Measurements from ENCODE around the gene STOML1.
"Not testable (repeated sequence)": the region's sequence is repeated elsewhere in the genome, so short reads cannot be mapped to it uniquely, and the experiment has no call there.

STOML1 gene

DNA sequence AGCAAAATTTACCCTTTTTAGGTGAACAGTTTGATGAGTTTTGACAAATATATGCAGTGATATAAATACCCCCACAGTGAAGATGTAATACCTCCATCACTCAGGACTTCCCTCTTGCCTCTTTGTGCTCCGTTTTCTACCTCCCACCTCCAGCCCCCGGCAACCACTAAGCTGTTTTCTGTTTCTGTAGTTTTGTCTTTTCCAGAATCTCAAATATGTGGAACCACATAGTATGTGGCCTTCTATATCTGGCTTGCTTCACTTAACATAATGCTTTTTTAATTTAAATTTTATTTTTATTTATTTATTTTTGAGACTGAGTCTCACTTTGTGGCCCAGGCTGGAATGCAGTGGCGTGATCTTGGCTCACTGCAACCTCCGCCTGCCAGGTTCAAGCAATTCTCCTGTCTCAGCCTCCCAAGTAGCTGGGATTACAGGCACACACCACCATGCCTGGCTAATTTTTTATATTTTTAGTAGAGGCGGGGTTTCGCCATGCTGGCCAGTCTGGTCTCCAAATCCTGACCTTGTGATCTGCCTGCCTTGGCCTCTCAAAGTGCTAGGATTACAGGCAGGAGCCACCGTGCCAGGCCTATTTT is 31.5 kb downstream of the STOML1 start:
- DNase-seq (ENCODE audit: low read depth): not testable (repeated sequence)

DNA sequence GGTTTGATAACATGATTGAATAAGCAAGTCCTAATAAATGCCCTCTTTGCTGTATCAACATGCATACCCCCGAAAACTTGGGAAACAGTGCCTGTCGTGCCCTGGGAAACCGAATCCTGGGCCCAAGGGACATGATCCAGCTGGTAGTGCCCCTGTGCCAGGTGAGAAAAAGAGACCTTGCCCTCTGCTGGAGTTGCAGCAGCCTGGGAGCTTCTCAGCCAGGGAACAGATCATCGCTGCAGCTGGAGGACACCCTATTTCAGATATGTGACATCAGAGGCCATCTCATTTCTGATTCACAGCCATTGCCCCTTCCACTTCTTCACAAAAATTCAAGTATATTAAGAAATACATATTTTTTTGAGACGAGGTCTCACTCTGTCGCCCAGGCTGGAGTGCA is 32.3 kb downstream of the STOML1 start:
- DNase-seq (ENCODE audit: low read depth): no peak

GRCh38 chr15:73959012-73959581 is 33.0 kb downstream of the STOML1 start:
- DNase-seq (ENCODE audit: low read depth): no peak

GRCh38 chr15:73957785-73958184 is 34.3 kb downstream of the STOML1 start:
- DNase-seq (ENCODE audit: low read depth): no peak

- no peak for DNase-seq (ENCODE audit: low read depth)
Measured at GRCh38 chr15:73957276-73957675, 34.8 kb downstream of the STOML1 start.

DNA sequence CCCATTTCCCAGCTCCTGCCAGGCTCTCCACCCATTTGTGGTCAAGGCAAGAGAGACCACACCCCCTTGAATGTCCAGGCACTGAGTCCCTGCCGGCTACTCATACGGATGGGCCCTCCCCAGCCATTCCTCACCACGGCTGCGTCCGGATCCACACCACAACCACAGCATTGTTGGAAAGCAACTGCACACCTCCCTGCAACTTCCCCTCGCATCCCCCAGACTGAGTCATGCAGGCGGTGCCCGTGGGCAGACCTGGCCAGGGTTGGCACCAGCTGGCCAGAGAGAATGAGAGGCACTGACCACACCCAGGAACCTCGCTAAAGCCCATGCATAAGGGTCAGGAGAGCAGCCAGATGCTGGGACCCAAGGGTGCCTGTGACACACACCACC is 35.4 kb downstream of the STOML1 start:
- no peak for DNase-seq (ENCODE audit: low read depth)

DNA sequence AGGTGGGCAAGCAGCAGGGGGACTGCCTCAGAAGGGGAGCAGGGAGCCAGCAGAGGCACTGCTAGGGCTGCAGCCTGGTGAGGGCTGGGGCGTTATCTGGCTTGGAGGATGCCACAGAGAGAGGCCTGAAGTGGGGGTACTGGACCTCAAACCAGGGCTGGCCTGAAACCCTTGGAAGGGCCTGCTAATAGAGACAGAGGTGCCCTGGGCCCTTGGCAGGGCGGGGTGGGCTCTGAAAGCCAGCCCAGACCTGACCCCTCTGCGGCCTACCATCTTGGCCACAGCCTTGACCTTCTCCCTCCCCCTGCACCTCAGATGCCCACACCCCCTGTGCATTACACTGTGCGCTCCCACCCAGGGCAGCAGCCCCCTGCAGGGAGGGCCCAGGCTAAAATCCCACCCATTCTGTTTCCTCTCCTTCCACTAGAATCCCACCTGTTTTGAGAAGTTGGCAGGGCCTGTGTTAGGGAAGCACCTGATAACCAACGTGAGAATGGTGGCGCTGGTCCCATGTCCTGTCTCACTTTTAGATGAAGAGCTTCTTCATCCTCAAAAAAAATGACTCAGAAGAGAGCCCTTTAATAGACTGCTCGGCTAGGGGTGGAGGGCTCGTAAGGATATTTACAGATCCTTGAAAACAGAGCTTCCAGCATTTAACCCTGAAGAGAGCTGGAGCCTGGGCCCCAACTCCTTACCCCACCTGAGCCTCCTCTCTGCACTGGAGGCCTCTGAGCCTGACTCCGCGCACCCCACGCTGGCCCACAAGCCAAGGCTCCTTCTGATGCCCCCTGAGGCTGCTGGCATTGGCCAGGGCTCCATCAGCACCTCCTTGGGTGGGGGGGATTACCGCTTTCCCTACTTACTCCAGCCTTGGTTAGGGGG is 36.0 kb downstream of the STOML1 start:
- DNase-seq (ENCODE audit: low read depth): no peak

GRCh38 chr15:73955326-73955725 is 36.8 kb downstream of the STOML1 start:
- DNase-seq (ENCODE audit: low read depth): no peak

- DNase-seq (ENCODE audit: low read depth): no peak
Measured at GRCh38 chr15:73954188-73955145, 37.6 kb downstream of the STOML1 start.

DNA sequence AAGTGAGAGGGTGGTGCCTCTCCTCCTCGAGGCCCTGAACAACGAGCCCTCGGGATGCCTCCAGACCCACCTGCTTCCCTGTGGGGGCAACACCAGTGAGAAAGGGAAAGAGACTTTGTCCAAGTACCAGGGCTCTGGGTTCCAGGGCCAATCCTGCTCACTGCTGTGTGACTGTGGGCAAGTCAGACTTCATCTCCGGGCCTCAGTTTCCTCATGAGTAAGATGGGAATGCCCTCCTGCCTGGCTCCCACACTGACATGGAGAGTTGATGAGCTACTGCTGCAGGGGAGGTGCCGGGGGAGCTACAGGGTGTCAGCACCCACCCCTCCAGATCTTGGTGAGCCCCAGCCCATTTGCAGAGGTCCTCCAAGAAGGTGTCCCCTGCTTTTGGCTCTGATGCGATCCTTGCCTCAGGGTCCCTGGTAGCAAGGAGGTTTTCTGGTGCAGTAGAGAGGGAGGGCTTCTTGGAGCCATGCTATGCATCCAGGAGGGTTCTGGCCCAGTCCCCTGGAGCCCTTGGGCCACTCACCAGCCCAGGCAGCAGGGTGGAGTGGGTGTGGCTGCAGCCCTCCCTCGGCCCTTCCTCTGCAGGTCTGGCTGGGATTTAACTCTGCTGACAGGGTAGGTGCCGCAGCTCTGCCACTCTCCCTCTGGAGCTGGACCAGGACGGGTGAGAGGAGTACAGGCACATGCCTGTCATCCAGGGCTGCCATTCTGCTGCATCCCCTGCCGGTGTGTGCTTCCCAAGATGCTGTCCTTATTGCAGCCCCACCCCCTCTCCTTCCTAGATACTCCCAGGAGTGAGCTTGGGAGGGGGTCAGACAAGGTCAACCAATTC is 39.0 kb downstream of the STOML1 start:
- DNase-seq (ENCODE audit: low read depth): no peak

DNA sequence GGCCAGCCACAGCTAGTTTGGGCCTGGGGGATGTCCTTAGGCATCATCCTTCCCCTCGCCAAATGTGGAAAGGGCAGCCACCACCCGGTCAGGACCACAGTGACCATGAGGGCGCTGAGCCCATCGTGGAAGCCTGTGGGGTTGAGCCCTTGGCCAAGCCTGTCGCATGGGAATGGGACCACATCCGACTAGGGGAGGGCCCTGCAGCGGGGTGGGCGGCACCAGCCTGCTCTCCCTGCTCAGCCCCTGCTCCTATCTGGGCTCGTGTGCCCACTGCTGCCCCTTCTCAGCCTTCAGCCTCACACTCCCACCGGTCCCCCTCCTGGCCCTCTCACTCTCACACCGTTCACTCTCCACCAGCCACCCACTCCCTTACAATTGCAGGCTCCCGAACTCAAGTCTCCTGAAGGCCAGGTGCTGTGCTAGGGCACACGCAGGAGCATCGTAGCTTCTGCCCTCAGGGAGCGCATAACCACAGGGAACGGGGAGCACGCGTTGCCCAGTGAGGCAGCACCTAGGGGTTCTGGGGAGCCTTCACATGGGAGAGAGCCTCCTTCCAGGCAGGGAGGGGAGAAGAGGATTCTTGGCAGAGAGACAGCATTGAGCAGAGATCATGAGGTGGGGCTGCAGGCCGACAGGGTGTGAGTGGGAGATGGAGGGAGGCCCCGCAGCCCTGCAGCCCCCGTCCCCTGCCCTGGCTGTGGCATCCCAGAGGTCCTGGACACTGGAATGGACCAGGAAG is 39.8 kb downstream of the STOML1 start:
- no peak for DNase-seq (ENCODE audit: low read depth)

GRCh38 chr15:73951601-73952000 is 40.5 kb downstream of the STOML1 start:
- DNase-seq (ENCODE audit: low read depth): no peak

- peak; percentile 26 for DNase-seq (ENCODE audit: low read depth)
Measured at GRCh38 chr15:73950831-73951561, 41.1 kb downstream of the STOML1 start.

DNA sequence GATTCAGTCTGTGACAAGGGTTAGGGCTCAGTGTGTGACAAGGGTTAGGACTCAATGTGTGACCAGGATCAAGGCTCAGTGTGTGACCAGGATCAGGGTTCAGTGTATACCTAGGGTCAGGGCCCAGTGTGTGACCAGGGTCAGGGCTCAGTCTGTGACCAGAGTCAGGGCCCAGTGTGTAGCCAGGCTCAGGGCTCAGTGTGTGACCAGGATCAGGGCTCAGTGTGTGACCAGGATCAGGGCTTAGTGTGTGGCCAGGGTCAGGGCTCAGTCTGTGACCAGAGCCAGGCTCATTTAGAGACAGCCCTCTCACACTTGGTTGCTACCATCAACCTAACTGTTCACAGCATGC is 41.6 kb downstream of the STOML1 start:
- DNase-seq (ENCODE audit: low read depth): no peak

DNA sequence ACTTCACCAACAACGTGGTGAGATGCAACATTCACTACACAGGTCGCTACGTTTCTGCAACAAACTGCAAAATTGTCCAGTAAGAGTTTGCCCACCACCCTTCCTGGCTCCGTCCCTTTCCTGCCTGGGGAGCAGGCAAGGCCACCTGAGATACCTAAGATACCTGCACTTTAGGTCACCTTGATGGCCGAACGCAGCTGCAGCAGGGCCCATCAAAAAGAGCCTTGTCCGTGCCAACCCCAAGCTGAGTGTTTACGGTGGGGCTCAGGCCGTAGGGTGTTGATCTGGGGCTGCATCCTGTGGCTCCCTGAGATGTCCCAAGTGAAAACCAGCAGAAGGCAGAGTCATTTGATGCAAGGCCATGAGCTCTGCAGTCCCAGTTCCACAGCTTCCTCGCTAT is 42.6 kb downstream of the STOML1 start:
- no peak for DNase-seq (ENCODE audit: low read depth)

DNA sequence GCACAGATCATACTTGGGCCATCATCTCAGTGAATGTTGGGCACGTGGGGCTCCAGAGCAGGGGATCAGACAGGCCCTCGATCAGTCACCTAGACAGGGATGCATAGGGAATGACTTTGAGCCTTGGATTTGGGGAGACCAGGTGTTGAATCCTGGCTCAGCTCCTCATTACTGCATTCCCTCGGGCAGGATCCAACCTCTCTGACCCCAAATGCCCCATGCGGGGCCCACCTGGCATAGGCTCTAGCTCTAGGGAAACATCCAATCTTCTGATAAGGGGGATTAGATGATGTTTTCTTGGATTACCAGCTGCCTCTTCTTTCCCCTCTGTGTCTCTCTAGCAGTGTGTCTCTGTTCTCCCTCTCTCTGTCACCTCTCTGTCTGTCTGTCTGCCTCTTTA is 43.1 kb downstream of the STOML1 start:
- no peak for DNase-seq (ENCODE audit: low read depth)

- no peak for DNase-seq (ENCODE audit: low read depth)
Measured at GRCh38 chr15:73948396-73948795, 43.7 kb downstream of the STOML1 start.

DNA sequence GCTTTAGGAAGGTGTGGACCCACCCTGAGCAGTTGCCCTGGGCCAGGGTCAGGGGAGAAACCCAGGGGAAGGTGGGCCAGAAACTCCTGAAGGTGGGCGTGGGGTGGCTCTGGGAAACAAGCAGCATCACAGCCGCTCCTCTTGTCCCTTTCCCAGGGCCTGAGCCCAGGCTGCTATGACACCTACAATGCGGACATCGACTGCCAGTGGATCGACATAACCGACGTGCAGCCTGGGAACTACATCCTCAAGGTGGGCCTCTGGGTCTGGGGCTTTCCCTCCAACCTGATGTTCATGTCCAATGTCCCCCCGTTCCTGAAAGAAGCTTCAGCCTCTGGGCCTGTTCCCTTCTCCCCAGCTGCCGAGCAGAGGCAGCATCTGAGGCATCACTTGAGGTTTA is 44.4 kb downstream of the STOML1 start:
- DNase-seq (ENCODE audit: low read depth): no peak

DNA sequence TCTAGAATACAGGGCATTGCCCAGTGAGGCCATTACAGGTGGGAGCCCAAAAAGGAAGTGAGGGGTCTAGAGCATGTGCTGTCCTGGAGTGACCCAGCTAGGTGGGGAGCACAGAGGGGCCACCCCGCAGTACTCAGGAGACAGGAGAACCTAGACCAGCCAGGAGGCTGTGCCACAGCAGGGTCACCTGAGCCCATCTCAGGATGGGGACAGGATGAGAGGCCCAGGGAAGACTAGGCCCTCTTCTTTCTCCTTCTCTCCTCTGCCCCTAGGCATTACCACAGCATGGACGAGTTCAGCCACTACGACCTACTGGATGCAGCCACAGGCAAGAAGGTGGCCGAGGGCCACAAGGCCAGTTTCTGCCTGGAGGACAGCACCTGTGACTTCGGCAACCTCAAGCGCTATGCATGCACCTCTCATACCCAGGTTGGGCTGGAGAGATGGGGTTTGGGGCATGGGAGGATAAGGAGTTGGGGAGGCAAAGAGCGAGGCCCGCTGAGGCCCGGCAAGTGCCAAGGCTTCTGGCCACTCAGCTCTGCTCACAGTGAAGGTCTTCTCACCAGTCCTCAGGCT is 45.2 kb downstream of the STOML1 start:
- no peak for DNase-seq (ENCODE audit: low read depth)

Measured in stimulated activated CD8-positive, alpha-beta memory T cell treated with anti-CD3 and anti-CD28 coated beads, Interleukin-15, amount 100 ng/mL, for 24 hours (primary cell).